ENCODE results near the gene CA12.

DNA sequence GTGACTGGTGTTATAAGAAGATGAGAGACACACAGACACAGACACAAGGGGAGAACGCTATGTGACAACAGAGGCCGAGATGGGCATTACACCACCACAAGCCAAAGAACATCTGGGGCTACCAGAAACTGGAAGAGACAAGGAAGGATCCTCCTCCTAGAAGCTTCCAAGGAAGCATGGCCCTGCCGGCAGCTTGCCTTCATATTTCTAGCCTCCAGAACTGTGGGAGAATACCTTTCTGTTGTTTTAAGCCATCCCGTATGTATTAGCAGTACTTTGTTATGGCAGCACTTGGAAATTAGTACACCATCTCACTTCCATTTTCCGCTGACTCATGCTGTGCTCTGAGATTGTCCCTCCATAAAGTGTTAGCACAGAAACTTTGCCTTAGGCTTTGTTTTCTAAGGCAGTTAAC is 38.7 kb upstream of the CA12 start:
- TF ChIP-seq EP300 (IDR thresholded peaks at IDR 0.05) (no peak), POLR2A (IDR thresholded peaks at IDR 0.05) (no peak)
- TF ChIP-seq, protein P1, sequence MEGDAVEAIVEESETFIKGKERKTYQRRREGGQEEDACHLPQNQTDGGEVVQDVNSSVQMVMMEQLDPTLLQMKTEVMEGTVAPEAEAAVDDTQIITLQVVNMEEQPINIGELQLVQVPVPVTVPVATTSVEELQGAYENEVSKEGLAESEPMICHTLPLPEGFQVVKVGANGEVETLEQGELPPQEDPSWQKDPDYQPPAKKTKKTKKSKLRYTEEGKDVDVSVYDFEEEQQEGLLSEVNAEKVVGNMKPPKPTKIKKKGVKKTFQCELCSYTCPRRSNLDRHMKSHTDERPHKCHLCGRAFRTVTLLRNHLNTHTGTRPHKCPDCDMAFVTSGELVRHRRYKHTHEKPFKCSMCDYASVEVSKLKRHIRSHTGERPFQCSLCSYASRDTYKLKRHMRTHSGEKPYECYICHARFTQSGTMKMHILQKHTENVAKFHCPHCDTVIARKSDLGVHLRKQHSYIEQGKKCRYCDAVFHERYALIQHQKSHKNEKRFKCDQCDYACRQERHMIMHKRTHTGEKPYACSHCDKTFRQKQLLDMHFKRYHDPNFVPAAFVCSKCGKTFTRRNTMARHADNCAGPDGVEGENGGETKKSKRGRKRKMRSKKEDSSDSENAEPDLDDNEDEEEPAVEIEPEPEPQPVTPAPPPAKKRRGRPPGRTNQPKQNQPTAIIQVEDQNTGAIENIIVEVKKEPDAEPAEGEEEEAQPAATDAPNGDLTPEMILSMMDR (IDR thresholded peaks at IDR 0.05): no peak

Measured in ovary (tissue), 3 donors.